Measurements from ENCODE around the gene AKR1B15.
"Not testable (repeated sequence)": the region's sequence is repeated elsewhere in the genome, so short reads cannot be mapped to it uniquely, and the experiment has no call there.

The AKR1B15 gene

DNA sequence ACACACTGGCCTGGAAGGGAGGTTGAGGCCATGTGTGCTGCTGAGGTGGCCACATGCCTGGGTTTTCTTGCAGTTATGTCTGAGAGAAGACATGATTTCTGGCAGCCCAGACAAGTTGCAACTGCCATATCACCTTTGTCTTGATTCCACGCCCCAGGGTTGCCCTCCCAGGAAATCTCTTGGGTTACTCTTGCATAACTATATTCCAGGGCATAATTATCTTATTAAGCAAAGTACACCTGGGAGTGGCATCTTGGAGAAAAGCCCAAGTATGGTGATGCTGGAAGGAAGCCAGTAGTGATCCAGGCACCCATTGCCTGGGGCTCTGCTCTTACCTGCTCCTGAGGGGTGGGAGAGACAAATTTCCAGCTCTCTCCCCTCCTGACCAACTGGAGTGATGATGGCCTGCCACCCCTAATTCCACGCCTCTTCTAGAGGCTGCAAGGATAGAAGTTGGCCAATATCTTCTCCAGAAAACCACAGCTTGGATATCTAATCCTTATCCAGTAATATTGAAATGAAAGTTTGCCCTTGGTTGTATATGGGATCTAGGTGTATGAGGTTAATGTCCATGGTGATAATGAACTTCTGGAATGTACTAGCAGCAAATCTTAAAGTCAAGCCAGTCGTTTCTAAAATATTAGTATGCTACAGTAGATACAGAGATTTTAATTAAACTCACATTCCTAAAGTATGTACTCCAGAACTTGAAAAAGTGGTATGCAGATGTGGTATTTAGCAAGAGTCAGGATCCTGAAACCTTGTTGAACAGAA is 16.5 kb upstream of the AKR1B15 start:
- H3K27me3 ChIP-seq (ENCODE audit: control insufficient read depth in 5 of 5, insufficient read depth in 4 of 5, low read length in 5 of 5), result no peaks in the 10 kb centered on the region
- no peak overlapping the region for H3K9ac ChIP-seq (ENCODE audit: low read length in 5 of 5)
- no peaks in the 10 kb centered on the region for H3K36me3 ChIP-seq (ENCODE audit: control insufficient read depth in 5 of 5, insufficient read depth in 5 of 5, low read length in 5 of 5)
- no peak overlapping the region for H3K4me3 ChIP-seq (ENCODE audit: low read depth in 1 of 5, low read length in 5 of 5)
- H3K9me3 ChIP-seq (ENCODE audit: control insufficient read depth in 5 of 5, low read length in 5 of 5), result no peaks in the 10 kb centered on the region
- H3K4me1 ChIP-seq (ENCODE audit: control insufficient read depth in 5 of 5, insufficient read depth in 5 of 5, low read length in 5 of 5), result peaks cover 3 to 28% (median 24%) of the 10 kb centered on the region in 5 donors
- H3K27ac ChIP-seq (ENCODE audit: low read depth, low read length), result no peak overlapping the region

DNA sequence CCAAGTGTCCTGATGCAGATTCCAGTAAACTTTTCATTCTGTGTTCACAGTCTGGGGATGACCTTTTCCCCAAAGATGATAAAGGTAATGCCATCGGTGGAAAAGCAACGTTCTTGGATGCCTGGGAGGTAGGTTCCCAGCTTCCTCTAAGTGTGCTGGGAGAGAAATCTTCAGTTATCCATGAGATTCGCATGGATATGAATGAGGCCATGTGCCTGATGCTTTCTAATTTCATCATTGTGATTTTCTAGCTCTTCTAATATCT is 16.0 kb upstream of the AKR1B15 start:
- H3K4me3 ChIP-seq (ENCODE audit: low read depth in 1 of 5, low read length in 5 of 5), result no peak overlapping the region
- H3K27ac ChIP-seq (ENCODE audit: low read depth, low read length), result no peak overlapping the region

DNA sequence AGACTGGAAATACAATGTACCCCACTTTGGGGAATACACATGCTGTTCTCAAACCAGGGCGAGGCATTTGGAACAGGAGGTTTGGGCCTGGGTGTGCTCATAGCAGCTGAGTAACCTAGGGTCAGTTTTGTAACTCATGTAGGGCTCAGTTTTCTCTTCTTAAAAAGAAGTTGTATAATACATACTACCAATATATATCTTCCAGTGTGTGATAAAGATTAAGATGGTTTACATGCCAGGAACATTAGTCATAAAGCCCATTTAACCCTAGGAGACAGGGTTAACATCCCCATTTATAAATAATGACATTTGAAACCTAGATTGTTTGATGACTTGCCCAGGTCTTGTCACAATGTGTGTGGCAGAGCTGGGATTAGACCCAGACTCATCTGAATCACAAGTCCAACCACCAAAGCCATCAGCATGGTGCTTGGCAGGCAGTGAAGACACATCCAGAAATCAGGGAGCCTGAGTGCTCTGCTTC is 15.6 kb upstream of the AKR1B15 start:
- Histone ChIP-seq H3K4me1 (ENCODE audit: control insufficient read depth in 5 of 5, insufficient read depth in 5 of 5, low read length in 5 of 5) (peaks cover 3 to 25% (median 19%) of the 10 kb centered on the region in 5 donors), H3K27me3 (ENCODE audit: control insufficient read depth in 5 of 5, insufficient read depth in 4 of 5, low read length in 5 of 5) (no peaks in the 10 kb centered on the region), H3K27ac (ENCODE audit: low read depth, low read length) (no peak overlapping the region), H3K9me3 (ENCODE audit: control insufficient read depth in 5 of 5, low read length in 5 of 5) (no peaks in the 10 kb centered on the region), H3K9ac (ENCODE audit: low read length in 5 of 5) (no peak overlapping the region), H3K4me3 (ENCODE audit: low read depth in 1 of 5, low read length in 5 of 5) (no peak overlapping the region), H3K36me3 (ENCODE audit: control insufficient read depth in 5 of 5, insufficient read depth in 5 of 5, low read length in 5 of 5) (no peaks in the 10 kb centered on the region)

More for the DNA sequence above, 16.0 kb upstream of the AKR1B15 start:
- peaks cover 3 to 25% (median 19%) of the 10 kb centered on the region in 5 donors for H3K4me1 ChIP-seq (ENCODE audit: control insufficient read depth in 5 of 5, insufficient read depth in 5 of 5, low read length in 5 of 5)
- H3K9me3 ChIP-seq (ENCODE audit: control insufficient read depth in 5 of 5, low read length in 5 of 5), result no peaks in the 10 kb centered on the region
- no peak overlapping the region for H3K9ac ChIP-seq (ENCODE audit: low read length in 5 of 5)
- H3K36me3 ChIP-seq (ENCODE audit: control insufficient read depth in 5 of 5, insufficient read depth in 5 of 5, low read length in 5 of 5), result no peaks in the 10 kb centered on the region
- no peaks in the 10 kb centered on the region for H3K27me3 ChIP-seq (ENCODE audit: control insufficient read depth in 5 of 5, insufficient read depth in 4 of 5, low read length in 5 of 5)

DNA sequence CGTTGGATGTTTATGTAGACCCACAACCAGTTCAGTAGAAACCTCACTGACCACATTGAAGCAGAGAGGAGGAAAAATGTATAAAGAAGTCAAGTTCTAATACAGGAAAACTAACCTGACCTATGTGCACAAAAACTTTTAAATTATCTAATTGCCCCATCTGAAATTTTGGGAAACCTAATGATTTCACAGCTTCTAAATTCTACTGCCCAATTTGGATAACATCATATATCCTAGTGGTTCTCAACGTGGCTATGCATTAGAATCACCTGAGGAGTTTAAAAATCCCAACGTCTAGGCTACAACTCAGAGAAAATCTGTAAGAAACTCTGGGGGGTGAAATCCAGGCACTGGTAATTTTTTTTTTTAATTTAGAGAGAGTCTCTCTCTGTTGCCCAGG is 14.3 kb upstream of the AKR1B15 start:
- no peaks in the 10 kb centered on the region for H3K9me3 ChIP-seq (ENCODE audit: control insufficient read depth in 5 of 5, low read length in 5 of 5)
- peaks cover 3 to 25% (median 19%) of the 10 kb centered on the region in 5 donors for H3K4me1 ChIP-seq (ENCODE audit: control insufficient read depth in 5 of 5, insufficient read depth in 5 of 5, low read length in 5 of 5)
- no peaks in the 10 kb centered on the region for H3K36me3 ChIP-seq (ENCODE audit: control insufficient read depth in 5 of 5, insufficient read depth in 5 of 5, low read length in 5 of 5)
- H3K27ac ChIP-seq (ENCODE audit: low read depth, low read length), result no peak overlapping the region
- no peak overlapping the region for H3K4me3 ChIP-seq (ENCODE audit: low read depth in 1 of 5, low read length in 5 of 5)
- H3K27me3 ChIP-seq (ENCODE audit: control insufficient read depth in 5 of 5, insufficient read depth in 4 of 5, low read length in 5 of 5), result no peaks in the 10 kb centered on the region
- no peak overlapping the region for H3K9ac ChIP-seq (ENCODE audit: low read length in 5 of 5)

DNA sequence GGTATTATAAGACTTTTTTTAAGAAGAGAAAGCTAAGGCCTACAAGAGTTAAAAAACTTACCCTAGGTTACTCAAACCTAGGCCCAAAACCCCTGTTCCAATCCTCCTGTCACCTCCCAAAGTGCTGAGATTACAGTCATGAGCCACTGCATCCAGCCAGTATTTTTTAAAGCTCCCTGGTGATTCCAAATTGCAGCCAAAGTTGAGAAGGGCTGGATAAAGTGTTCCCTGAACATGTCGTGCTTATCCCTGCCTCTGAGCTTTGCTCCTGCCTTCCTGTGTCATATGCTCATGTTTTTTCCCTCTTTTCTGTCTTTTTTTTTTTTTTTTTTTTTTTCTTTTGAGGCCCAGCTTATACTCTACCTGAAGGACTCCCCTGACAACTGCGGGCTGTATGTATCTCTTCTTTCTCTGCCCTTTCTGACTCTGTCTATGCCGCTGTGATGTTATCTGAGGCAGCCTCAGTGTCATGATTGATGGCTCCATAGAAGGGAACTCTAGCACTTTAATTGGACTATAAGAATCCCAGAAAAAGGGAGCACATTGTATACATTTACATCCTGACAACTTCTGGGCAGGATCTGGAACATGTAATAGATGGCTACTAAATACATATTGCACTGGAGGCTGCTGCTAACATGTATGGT is 13.5 kb upstream of the AKR1B15 start:
- Histone ChIP-seq H3K27ac (ENCODE audit: low read depth, low read length) (no peak overlapping the region), H3K27me3 (ENCODE audit: control insufficient read depth in 5 of 5, insufficient read depth in 4 of 5, low read length in 5 of 5) (no peaks in the 10 kb centered on the region), H3K9ac (ENCODE audit: low read length in 5 of 5) (no peak overlapping the region), H3K9me3 (ENCODE audit: control insufficient read depth in 5 of 5, low read length in 5 of 5) (no peaks in the 10 kb centered on the region), H3K4me1 (ENCODE audit: control insufficient read depth in 5 of 5, insufficient read depth in 5 of 5, low read length in 5 of 5) (peaks cover 3 to 25% (median 19%) of the 10 kb centered on the region in 5 donors), H3K4me3 (ENCODE audit: low read depth in 1 of 5, low read length in 5 of 5) (no peak overlapping the region), H3K36me3 (ENCODE audit: control insufficient read depth in 5 of 5, insufficient read depth in 5 of 5, low read length in 5 of 5) (no peaks in the 10 kb centered on the region)

DNA sequence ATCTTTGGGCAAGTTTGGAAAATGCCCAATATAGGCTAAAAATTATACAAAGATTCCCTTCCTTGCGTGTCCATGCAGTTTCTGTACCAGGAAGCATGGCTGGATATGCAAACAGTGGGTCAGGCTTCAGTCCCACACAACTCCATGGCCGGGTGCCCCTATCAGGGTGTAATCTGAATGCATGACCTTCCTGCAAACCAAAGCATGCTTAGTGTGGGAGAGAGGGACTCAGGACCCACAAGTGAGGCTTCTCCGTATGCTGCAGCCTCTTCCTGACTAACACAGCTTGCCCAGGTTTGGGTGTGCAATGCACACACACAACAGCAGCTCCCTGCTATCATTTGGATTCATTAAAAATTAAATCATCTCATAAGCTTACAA is 13.0 kb upstream of the AKR1B15 start:
- Histone ChIP-seq H3K36me3 (ENCODE audit: control insufficient read depth in 5 of 5, insufficient read depth in 5 of 5, low read length in 5 of 5) (no peaks in the 10 kb centered on the region), H3K27me3 (ENCODE audit: control insufficient read depth in 5 of 5, insufficient read depth in 4 of 5, low read length in 5 of 5) (no peaks in the 10 kb centered on the region), H3K9ac (ENCODE audit: low read length in 5 of 5) (no peak overlapping the region), H3K4me1 (ENCODE audit: control insufficient read depth in 5 of 5, insufficient read depth in 5 of 5, low read length in 5 of 5) (peaks cover 3 to 25% (median 19%) of the 10 kb centered on the region in 5 donors), H3K9me3 (ENCODE audit: control insufficient read depth in 5 of 5, low read length in 5 of 5) (no peaks in the 10 kb centered on the region), H3K27ac (ENCODE audit: low read depth, low read length) (no peak overlapping the region), H3K4me3 (ENCODE audit: low read depth in 1 of 5, low read length in 5 of 5) (no peak overlapping the region)

DNA sequence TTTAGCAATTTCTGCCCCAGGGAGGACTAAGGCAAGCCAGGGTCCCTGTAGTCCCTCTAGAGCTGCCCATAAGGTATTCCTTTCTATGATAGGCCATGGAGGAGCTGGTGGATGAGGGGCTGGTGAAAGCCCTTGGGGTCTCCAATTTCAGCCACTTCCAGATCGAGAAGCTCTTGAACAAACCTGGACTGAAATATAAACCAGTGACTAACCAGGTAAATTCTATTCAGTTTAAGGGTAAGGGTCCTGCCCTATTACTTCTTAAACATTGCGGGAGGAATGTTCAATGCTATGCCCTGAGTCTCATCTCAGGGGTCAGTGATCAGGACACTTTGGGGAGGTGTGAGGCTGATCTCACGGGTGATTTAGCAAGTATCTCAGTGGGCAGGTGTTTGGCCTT is 12.4 kb upstream of the AKR1B15 start:
- H3K36me3 ChIP-seq (ENCODE audit: control insufficient read depth in 5 of 5, insufficient read depth in 5 of 5, low read length in 5 of 5); H3K27me3 ChIP-seq (ENCODE audit: control insufficient read depth in 5 of 5, insufficient read depth in 4 of 5, low read length in 5 of 5); H3K4me3 ChIP-seq (ENCODE audit: low read depth in 1 of 5, low read length in 5 of 5); H3K9ac ChIP-seq (ENCODE audit: low read length in 5 of 5); H3K27ac ChIP-seq (ENCODE audit: low read depth, low read length); H3K9me3 ChIP-seq (ENCODE audit: control insufficient read depth in 5 of 5, low read length in 5 of 5): not testable (repeated sequence)
- peaks cover 3 to 25% (median 19%) of the 10 kb centered on the region in 5 donors for H3K4me1 ChIP-seq (ENCODE audit: control insufficient read depth in 5 of 5, insufficient read depth in 5 of 5, low read length in 5 of 5)

DNA sequence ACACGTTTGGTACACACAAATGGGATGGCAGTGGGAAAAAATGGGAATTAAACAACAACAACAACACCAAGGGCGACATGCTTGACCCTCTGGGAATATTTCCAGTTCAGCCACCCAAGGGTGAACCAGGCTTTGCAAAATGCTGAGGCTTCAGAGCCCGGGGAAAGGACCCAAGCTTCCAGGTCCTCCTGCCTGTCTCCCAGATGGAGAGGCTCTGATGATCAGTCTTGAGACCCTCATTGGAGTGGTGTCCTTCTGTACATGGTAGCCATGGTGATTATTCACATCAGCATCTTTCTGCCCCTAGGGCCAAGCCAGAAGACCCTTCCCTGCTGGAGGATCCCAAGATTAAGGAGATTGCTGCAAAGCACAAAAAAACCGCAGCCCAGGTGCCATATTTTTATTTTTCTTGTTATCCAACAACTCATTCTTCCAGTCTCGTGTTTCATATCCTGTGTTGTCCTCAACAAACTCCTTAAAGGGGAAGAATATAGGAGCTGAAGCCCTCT is 11.6 kb upstream of the AKR1B15 start:
- not testable (repeated sequence) for H3K36me3 ChIP-seq (ENCODE audit: control insufficient read depth in 5 of 5, insufficient read depth in 5 of 5, low read length in 5 of 5); H3K4me3 ChIP-seq (ENCODE audit: low read depth in 1 of 5, low read length in 5 of 5); H3K27ac ChIP-seq (ENCODE audit: low read depth, low read length); H3K9ac ChIP-seq (ENCODE audit: low read length in 5 of 5); H3K9me3 ChIP-seq (ENCODE audit: control insufficient read depth in 5 of 5, low read length in 5 of 5); H3K27me3 ChIP-seq (ENCODE audit: control insufficient read depth in 5 of 5, insufficient read depth in 4 of 5, low read length in 5 of 5)
- H3K4me1 ChIP-seq (ENCODE audit: control insufficient read depth in 5 of 5, insufficient read depth in 5 of 5, low read length in 5 of 5), result peaks cover 3 to 19% (median 12%) of the 10 kb centered on the region in 5 donors

DNA sequence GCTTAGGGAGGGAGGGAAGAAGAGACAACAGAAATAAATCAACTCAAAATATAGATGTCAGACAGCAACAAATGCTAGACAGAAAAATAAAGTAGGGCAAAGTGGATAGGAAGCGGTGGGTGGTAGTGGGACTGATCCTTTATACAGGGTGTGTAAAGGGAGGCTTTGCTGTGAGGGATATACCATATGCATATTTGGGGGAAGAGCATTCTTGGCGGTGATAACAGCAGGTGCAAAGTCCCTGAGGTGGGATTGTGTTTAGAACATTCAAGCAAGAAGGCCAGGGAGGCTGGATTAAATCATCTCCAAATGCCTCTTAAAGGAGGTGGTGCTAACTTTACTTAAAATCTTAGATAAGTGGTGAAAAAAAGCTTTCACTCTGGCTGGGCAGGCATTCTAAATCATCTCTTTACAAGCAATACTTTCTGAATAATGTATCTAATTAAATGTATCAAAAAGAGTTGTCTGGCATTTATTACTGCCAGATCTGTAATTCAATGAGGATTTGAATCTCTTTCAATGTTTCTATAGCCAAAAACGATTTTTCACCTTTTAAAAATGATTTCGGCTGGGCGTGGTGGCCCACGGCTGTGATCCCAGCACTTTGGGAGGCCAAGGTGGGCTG is 9.4 kb upstream of the AKR1B15 start:
- peaks cover 3 to 14% (median 12%) of the 10 kb centered on the region in 5 donors for H3K4me1 ChIP-seq (ENCODE audit: control insufficient read depth in 5 of 5, insufficient read depth in 5 of 5, low read length in 5 of 5)
- H3K4me3 ChIP-seq (ENCODE audit: low read depth in 1 of 5, low read length in 5 of 5), result no peak overlapping the region
- H3K36me3 ChIP-seq (ENCODE audit: control insufficient read depth in 5 of 5, insufficient read depth in 5 of 5, low read length in 5 of 5), result no peaks in the 10 kb centered on the region
- H3K9ac ChIP-seq (ENCODE audit: low read length in 5 of 5), result no peak overlapping the region
- H3K27ac ChIP-seq (ENCODE audit: low read depth, low read length), result no peak overlapping the region
- no peaks in the 10 kb centered on the region for H3K27me3 ChIP-seq (ENCODE audit: control insufficient read depth in 5 of 5, insufficient read depth in 4 of 5, low read length in 5 of 5)
- H3K9me3 ChIP-seq (ENCODE audit: control insufficient read depth in 5 of 5, low read length in 5 of 5), result no peaks in the 10 kb centered on the region

DNA sequence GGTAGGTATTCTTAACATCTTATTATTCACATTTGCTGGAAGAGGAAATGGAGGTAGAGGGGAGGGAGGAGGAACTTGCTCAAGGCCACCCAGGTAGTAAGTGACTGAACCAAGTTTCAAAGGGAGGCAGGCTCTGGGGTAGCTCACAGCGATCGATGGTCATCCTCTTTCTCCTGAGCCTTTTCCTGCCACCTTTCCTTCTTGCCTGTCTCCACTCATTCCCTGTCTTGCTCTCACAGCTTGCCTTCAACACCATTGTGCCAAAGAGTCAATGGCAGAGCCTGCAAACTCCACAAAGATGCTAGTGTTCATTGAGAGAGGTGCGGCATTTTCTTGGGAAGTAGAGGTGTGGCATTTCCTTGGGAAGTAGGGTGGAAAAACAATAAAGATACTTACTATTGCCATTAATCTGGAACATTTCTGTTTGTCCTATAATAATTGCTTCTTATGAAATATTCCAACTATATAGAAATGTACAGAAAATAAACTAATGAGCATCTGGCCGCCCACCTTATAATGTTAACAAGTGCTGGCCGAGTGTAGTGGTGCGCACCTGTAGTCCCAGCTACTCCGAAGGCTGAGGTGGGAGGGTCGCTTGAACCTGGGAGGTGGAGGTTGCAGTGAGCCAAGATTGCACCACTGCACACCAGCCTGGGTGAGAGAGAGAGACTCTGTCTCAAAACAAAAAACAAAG is 7.3 kb upstream of the AKR1B15 start:
- not testable (repeated sequence) for H3K4me3 ChIP-seq (ENCODE audit: low read depth in 1 of 5, low read length in 5 of 5); H3K27ac ChIP-seq (ENCODE audit: low read depth, low read length); H3K9ac ChIP-seq (ENCODE audit: low read length in 5 of 5); H3K27me3 ChIP-seq (ENCODE audit: control insufficient read depth in 5 of 5, insufficient read depth in 4 of 5, low read length in 5 of 5); H3K4me1 ChIP-seq (ENCODE audit: control insufficient read depth in 5 of 5, insufficient read depth in 5 of 5, low read length in 5 of 5); H3K9me3 ChIP-seq (ENCODE audit: control insufficient read depth in 5 of 5, low read length in 5 of 5); H3K36me3 ChIP-seq (ENCODE audit: control insufficient read depth in 5 of 5, insufficient read depth in 5 of 5, low read length in 5 of 5)

Data from subcutaneous abdominal adipose tissue (tissue), 5 donors.